ENCODE results near the gene NOCT. TPM values are rescaled to one million over a fixed set of nuclear protein-coding genes. Genes with fewer than 3 reads are reported as not detected.
"Not testable (repeated sequence)": the region's sequence is repeated elsewhere in the genome, so short reads cannot be mapped to it uniquely, and the experiment has no call there.

NOCT gene
- total RNA-seq, 1 donor from 2014 or later: 7.8 TPM

- Histone ChIP-seq H3K4me3 (ENCODE audit: low read length in 3 of 3) (no peak overlapping the region), H3K27ac (ENCODE audit: low read depth, low read length) (no peak overlapping the region), H3K9me3 (ENCODE audit: control insufficient read depth in 3 of 3, low read length in 3 of 3) (no peaks in the 10 kb centered on the region), H3K9ac (ENCODE audit: low read depth in 1 of 3, low read length in 3 of 3) (no peak overlapping the region), H3K4me1 (ENCODE audit: control insufficient read depth in 3 of 3, insufficient read depth in 3 of 3, low read length in 3 of 3) (no peaks in the 10 kb centered on the region), H3K36me3 (ENCODE audit: control insufficient read depth in 3 of 3, insufficient read depth in 3 of 3, low read length in 3 of 3) (no peaks in the 10 kb centered on the region), H3K27me3 (ENCODE audit: control insufficient read depth in 3 of 3, insufficient read depth in 3 of 3, low read length in 3 of 3) (no peaks in the 10 kb centered on the region)
These were observed 7.9 kb upstream of the NOCT start for GRCh38 chr4:139007640-139008039.

GRCh38 chr4:139008278-139008677 is 7.3 kb upstream of the NOCT start:
- not testable (repeated sequence) for H3K4me1 ChIP-seq (ENCODE audit: control insufficient read depth in 3 of 3, insufficient read depth in 3 of 3, low read length in 3 of 3); H3K9ac ChIP-seq (ENCODE audit: low read depth in 1 of 3, low read length in 3 of 3); H3K4me3 ChIP-seq (ENCODE audit: low read length in 3 of 3); H3K36me3 ChIP-seq (ENCODE audit: control insufficient read depth in 3 of 3, insufficient read depth in 3 of 3, low read length in 3 of 3); H3K27ac ChIP-seq (ENCODE audit: low read depth, low read length); H3K27me3 ChIP-seq (ENCODE audit: control insufficient read depth in 3 of 3, insufficient read depth in 3 of 3, low read length in 3 of 3); H3K9me3 ChIP-seq (ENCODE audit: control insufficient read depth in 3 of 3, low read length in 3 of 3)

- H3K4me3 ChIP-seq (ENCODE audit: low read length in 3 of 3): no peak overlapping the region
- no peaks in the 10 kb centered on the region for H3K36me3 ChIP-seq (ENCODE audit: control insufficient read depth in 3 of 3, insufficient read depth in 3 of 3, low read length in 3 of 3)
- no peaks in the 10 kb centered on the region for H3K27me3 ChIP-seq (ENCODE audit: control insufficient read depth in 3 of 3, insufficient read depth in 3 of 3, low read length in 3 of 3)
- H3K9ac ChIP-seq (ENCODE audit: low read depth in 1 of 3, low read length in 3 of 3): no peak overlapping the region
- H3K9me3 ChIP-seq (ENCODE audit: control insufficient read depth in 3 of 3, low read length in 3 of 3): no peaks in the 10 kb centered on the region
- H3K27ac ChIP-seq (ENCODE audit: low read depth, low read length): no peak overlapping the region
- H3K4me1 ChIP-seq (ENCODE audit: control insufficient read depth in 3 of 3, insufficient read depth in 3 of 3, low read length in 3 of 3): peaks cover 4 to 7% (median 6%) of the 10 kb centered on the region in 3 donors
These were observed 5.9 kb upstream of the NOCT start for GRCh38 chr4:139009702-139010101.

GRCh38 chr4:139011225-139011950 is 4.2 kb upstream of the NOCT start:
- no peaks in the 10 kb centered on the region for H3K36me3 ChIP-seq (ENCODE audit: control insufficient read depth in 3 of 3, insufficient read depth in 3 of 3, low read length in 3 of 3)
- H3K9me3 ChIP-seq (ENCODE audit: control insufficient read depth in 3 of 3, low read length in 3 of 3): no peaks in the 10 kb centered on the region
- H3K9ac ChIP-seq (ENCODE audit: low read depth in 1 of 3, low read length in 3 of 3): no peak overlapping the region
- H3K4me3 ChIP-seq (ENCODE audit: low read length in 3 of 3): no peak overlapping the region
- peaks cover 9 to 12% (median 11%) of the 10 kb centered on the region in 3 donors for H3K4me1 ChIP-seq (ENCODE audit: control insufficient read depth in 3 of 3, insufficient read depth in 3 of 3, low read length in 3 of 3)
- no peaks in the 10 kb centered on the region for H3K27me3 ChIP-seq (ENCODE audit: control insufficient read depth in 3 of 3, insufficient read depth in 3 of 3, low read length in 3 of 3)
- no peak overlapping the region for H3K27ac ChIP-seq (ENCODE audit: low read depth, low read length)

- Histone ChIP-seq H3K27ac (ENCODE audit: low read depth, low read length) (peak overlapping the region; percentile 98), H3K9me3 (ENCODE audit: control insufficient read depth in 3 of 3, low read length in 3 of 3) (no peaks in the 10 kb centered on the region), H3K4me1 (ENCODE audit: control insufficient read depth in 3 of 3, insufficient read depth in 3 of 3, low read length in 3 of 3) (peaks cover 15 to 30% (median 22%) of the 10 kb centered on the region in 3 donors), H3K4me3 (ENCODE audit: low read length in 3 of 3) (peak overlapping the region; percentile 76 to 88 (median 82)), H3K36me3 (ENCODE audit: control insufficient read depth in 3 of 3, insufficient read depth in 3 of 3, low read length in 3 of 3) (no peaks in the 10 kb centered on the region), H3K9ac (ENCODE audit: low read depth in 1 of 3, low read length in 3 of 3) (peak overlapping the region; percentile 87 to 96 (median 91)), H3K27me3 (ENCODE audit: control insufficient read depth in 3 of 3, insufficient read depth in 3 of 3, low read length in 3 of 3) (no peaks in the 10 kb centered on the region)
These were observed 961 bp upstream of the NOCT start for GRCh38 chr4:139014371-139015268.

GRCh38 chr4:139015948-139016471 is 429 bp downstream of the NOCT start:
- Histone ChIP-seq H3K27ac (ENCODE audit: low read depth, low read length) (peak overlapping the region; percentile 98), H3K9me3 (ENCODE audit: control insufficient read depth in 3 of 3, low read length in 3 of 3) (no peaks in the 10 kb centered on the region), H3K9ac (ENCODE audit: low read depth in 1 of 3, low read length in 3 of 3) (peak overlapping the region; percentile 87 to 96 (median 91)), H3K4me3 (ENCODE audit: low read length in 3 of 3) (peak overlapping the region; percentile 76 to 88 (median 82)), H3K36me3 (ENCODE audit: control insufficient read depth in 3 of 3, insufficient read depth in 3 of 3, low read length in 3 of 3) (no peaks in the 10 kb centered on the region), H3K4me1 (ENCODE audit: control insufficient read depth in 3 of 3, insufficient read depth in 3 of 3, low read length in 3 of 3) (peaks cover 16 to 34% (median 30%) of the 10 kb centered on the region in 3 donors), H3K27me3 (ENCODE audit: control insufficient read depth in 3 of 3, insufficient read depth in 3 of 3, low read length in 3 of 3) (no peaks in the 10 kb centered on the region)

GRCh38 chr4:139017861-139018260 is 2.3 kb downstream of the NOCT start:
- H3K36me3 ChIP-seq (ENCODE audit: control insufficient read depth in 3 of 3, insufficient read depth in 3 of 3, low read length in 3 of 3): no peaks in the 10 kb centered on the region
- peaks cover 16 to 34% (median 30%) of the 10 kb centered on the region in 3 donors for H3K4me1 ChIP-seq (ENCODE audit: control insufficient read depth in 3 of 3, insufficient read depth in 3 of 3, low read length in 3 of 3)
- no peak overlapping the region for H3K4me3 ChIP-seq (ENCODE audit: low read length in 3 of 3)
- no peaks in the 10 kb centered on the region for H3K27me3 ChIP-seq (ENCODE audit: control insufficient read depth in 3 of 3, insufficient read depth in 3 of 3, low read length in 3 of 3)
- H3K27ac ChIP-seq (ENCODE audit: low read depth, low read length): no peak overlapping the region
- H3K9ac ChIP-seq (ENCODE audit: low read depth in 1 of 3, low read length in 3 of 3): no peak overlapping the region
- no peaks in the 10 kb centered on the region for H3K9me3 ChIP-seq (ENCODE audit: control insufficient read depth in 3 of 3, low read length in 3 of 3)

GRCh38 chr4:139018501-139018900 is 2.9 kb downstream of the NOCT start:
- H3K9ac ChIP-seq (ENCODE audit: low read depth in 1 of 3, low read length in 3 of 3): no peak overlapping the region
- peaks cover 16 to 34% (median 30%) of the 10 kb centered on the region in 3 donors for H3K4me1 ChIP-seq (ENCODE audit: control insufficient read depth in 3 of 3, insufficient read depth in 3 of 3, low read length in 3 of 3)
- no peak overlapping the region for H3K4me3 ChIP-seq (ENCODE audit: low read length in 3 of 3)

GRCh38 chr4:139018971-139019758 is 3.6 kb downstream of the NOCT start:
- H3K27ac ChIP-seq (ENCODE audit: low read depth, low read length): no peak overlapping the region
- H3K9me3 ChIP-seq (ENCODE audit: control insufficient read depth in 3 of 3, low read length in 3 of 3): no peaks in the 10 kb centered on the region
- H3K36me3 ChIP-seq (ENCODE audit: control insufficient read depth in 3 of 3, insufficient read depth in 3 of 3, low read length in 3 of 3): no peaks in the 10 kb centered on the region
- no peak overlapping the region for H3K9ac ChIP-seq (ENCODE audit: low read depth in 1 of 3, low read length in 3 of 3)
- peaks cover 16 to 34% (median 28%) of the 10 kb centered on the region in 3 donors for H3K4me1 ChIP-seq (ENCODE audit: control insufficient read depth in 3 of 3, insufficient read depth in 3 of 3, low read length in 3 of 3)
- no peaks in the 10 kb centered on the region for H3K27me3 ChIP-seq (ENCODE audit: control insufficient read depth in 3 of 3, insufficient read depth in 3 of 3, low read length in 3 of 3)
- no peak overlapping the region for H3K4me3 ChIP-seq (ENCODE audit: low read length in 3 of 3)

More at GRCh38 chr4:139018501-139018900, 2.9 kb downstream of the NOCT start:
- Histone ChIP-seq H3K27me3 (ENCODE audit: control insufficient read depth in 3 of 3, insufficient read depth in 3 of 3, low read length in 3 of 3) (no peaks in the 10 kb centered on the region), H3K36me3 (ENCODE audit: control insufficient read depth in 3 of 3, insufficient read depth in 3 of 3, low read length in 3 of 3) (no peaks in the 10 kb centered on the region), H3K27ac (ENCODE audit: low read depth, low read length) (no peak overlapping the region), H3K9me3 (ENCODE audit: control insufficient read depth in 3 of 3, low read length in 3 of 3) (no peaks in the 10 kb centered on the region)
